ENCODE results near the gene SEPTIN10. TPM values are rescaled to one million over a fixed set of nuclear protein-coding genes. Genes with fewer than 3 reads are reported as not detected.

SEPTIN10 gene
- total RNA-seq, 1 experiment from 2014 or later = 113 TPM

DNA sequence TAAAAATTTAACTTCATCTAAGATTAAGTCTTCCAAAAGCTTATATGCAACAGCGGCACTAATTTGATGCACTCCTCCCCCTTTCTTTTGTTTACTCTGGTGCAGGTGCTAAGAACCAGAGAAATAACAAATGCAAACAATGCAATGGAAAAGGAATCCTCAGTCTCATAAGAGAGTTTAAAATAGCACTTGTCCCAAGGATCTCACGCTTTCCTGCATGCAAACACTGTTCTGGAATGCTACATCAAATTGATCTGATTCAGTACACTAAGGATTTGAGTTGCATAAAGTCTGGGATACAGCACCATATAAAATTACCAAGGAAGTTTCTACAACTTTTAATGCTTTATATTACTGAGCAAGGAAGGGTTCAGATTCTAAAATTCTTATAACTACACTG lies 50.5 kb downstream of the SEPTIN10 start:
- CTCF ChIA-PET = no interaction called here
- Histone ChIP-seq H3K4me3 (replicated peaks in 1 of 2; ENCODE audit: low read depth in 1 of 2, low read length in 2 of 2) (no peak overlapping the region), H3K9me3 (ENCODE audit: control insufficient read depth in 1 of 2, insufficient read depth in 1 of 2, low read depth in 1 of 2, low read length in 2 of 2) (no peaks in the 10 kb centered on the region), H3K36me3 (ENCODE audit: control insufficient read depth in 1 of 2, insufficient read depth in 2 of 2, low read length in 2 of 2) (peaks cover 4 to 5% of the 10 kb centered on the region in 2 experiments; a peak in 1 of 4 replicates), H3K27ac (ENCODE audit: low read depth, low read length) (no peak overlapping the region), H3K27me3 (ENCODE audit: insufficient read depth, low read length) (no peaks in the 10 kb centered on the region), H3K9ac (ENCODE audit: low read length) (no peak overlapping the region), H3K79me2 (ENCODE audit: insufficient read depth, low read length) (no peaks in the 10 kb centered on the region; the same call in 1 of the 2 replicates), H2AFZ (ENCODE audit: low read depth, low read length, poor library complexity, severe bottlenecking) (no peak overlapping the region), H3K4me2 (ENCODE audit: low read length) (0 out of 2 replicates have a peak overlapping the region, but pooled peaks have one; percentile 15), H3K9me2 (ENCODE audit: insufficient read depth) (no peaks in the 10 kb centered on the region), H4K20me1 (ENCODE audit: insufficient read depth) (no peaks in the 10 kb centered on the region), H3K4me1 (ENCODE audit: control insufficient read depth in 1 of 2, insufficient read depth in 2 of 2, low read length in 2 of 2) (peaks cover 10 to 49% of the 10 kb centered on the region in 2 experiments)
- RAD21 ChIA-PET (ENCODE audit: low non-redundant PET in 1 of 2, low total read pairs in 2 of 2, uncharacterized antibody in 2 of 2, unreplicated experiment in 2 of 2) = no interaction called here
- POLR2A ChIA-PET = no interaction called here
- intact Hi-C loops (cut with micrococcal nuclease) = loop anchor here (5.0 kb wide), 1 partner anchor 34 kb away; no protein-coding TSS in a partner anchor
- TF ChIP-seq, protein P1, sequence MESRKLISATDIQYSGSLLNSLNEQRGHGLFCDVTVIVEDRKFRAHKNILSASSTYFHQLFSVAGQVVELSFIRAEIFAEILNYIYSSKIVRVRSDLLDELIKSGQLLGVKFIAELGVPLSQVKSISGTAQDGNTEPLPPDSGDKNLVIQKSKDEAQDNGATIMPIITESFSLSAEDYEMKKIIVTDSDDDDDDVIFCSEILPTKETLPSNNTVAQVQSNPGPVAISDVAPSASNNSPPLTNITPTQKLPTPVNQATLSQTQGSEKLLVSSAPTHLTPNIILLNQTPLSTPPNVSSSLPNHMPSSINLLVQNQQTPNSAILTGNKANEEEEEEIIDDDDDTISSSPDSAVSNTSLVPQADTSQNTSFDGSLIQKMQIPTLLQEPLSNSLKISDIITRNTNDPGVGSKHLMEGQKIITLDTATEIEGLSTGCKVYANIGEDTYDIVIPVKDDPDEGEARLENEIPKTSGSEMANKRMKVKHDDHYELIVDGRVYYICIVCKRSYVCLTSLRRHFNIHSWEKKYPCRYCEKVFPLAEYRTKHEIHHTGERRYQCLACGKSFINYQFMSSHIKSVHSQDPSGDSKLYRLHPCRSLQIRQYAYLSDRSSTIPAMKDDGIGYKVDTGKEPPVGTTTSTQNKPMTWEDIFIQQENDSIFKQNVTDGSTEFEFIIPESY (IDR thresholded peaks at IDR 0.05; ENCODE audit: extremely low read depth, insufficient replicate concordance, low read length) = no peak
- TF ChIP-seq EZH2 (IDR thresholded peaks at IDR 0.05) = no peak
- no peak for TF ChIP-seq YY1 (IDR thresholded peaks at IDR 0.05; ENCODE audit: extremely low read depth, insufficient replicate concordance, low read depth, low read length)
- no peak for TF ChIP-seq TCF7L2 (IDR thresholded peaks at IDR 0.05; ENCODE audit: borderline replicate concordance, extremely low read depth, insufficient read depth, insufficient read length)
- TF ChIP-seq ZNF274 (IDR thresholded peaks at IDR 0.05; ENCODE audit: low read depth, low read length) = no peak
- TF ChIP-seq, protein P2, sequence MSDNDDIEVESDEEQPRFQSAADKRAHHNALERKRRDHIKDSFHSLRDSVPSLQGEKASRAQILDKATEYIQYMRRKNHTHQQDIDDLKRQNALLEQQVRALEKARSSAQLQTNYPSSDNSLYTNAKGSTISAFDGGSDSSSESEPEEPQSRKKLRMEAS (IDR thresholded peaks at IDR 0.05) = no peak
- no peak for TF ChIP-seq EGR1 (IDR thresholded peaks at IDR 0.05; ENCODE audit: low read depth)
- TF ChIP-seq JUND (IDR thresholded peaks at IDR 0.05) = no peak
- no peak for TF ChIP-seq RAD21 (IDR thresholded peaks at IDR 0.05; ENCODE audit: low read depth)
- TF ChIP-seq, protein P3, sequence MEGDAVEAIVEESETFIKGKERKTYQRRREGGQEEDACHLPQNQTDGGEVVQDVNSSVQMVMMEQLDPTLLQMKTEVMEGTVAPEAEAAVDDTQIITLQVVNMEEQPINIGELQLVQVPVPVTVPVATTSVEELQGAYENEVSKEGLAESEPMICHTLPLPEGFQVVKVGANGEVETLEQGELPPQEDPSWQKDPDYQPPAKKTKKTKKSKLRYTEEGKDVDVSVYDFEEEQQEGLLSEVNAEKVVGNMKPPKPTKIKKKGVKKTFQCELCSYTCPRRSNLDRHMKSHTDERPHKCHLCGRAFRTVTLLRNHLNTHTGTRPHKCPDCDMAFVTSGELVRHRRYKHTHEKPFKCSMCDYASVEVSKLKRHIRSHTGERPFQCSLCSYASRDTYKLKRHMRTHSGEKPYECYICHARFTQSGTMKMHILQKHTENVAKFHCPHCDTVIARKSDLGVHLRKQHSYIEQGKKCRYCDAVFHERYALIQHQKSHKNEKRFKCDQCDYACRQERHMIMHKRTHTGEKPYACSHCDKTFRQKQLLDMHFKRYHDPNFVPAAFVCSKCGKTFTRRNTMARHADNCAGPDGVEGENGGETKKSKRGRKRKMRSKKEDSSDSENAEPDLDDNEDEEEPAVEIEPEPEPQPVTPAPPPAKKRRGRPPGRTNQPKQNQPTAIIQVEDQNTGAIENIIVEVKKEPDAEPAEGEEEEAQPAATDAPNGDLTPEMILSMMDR (IDR thresholded peaks at IDR 0.05 in 2 of 3, conservative IDR thresholded peaks at IDR 0.05 in 1 of 3; ENCODE audit: borderline replicate concordance in 1 of 3, insufficient read depth in 1 of 3, low read depth in 2 of 3, low read length in 2 of 3) = no peak
- TF ChIP-seq CEBPB (IDR thresholded peaks at IDR 0.05; ENCODE audit: low read depth) = no peak
- no peak for TF ChIP-seq POLR2AphosphoS5 (IDR thresholded peaks at IDR 0.05; ENCODE audit: low read depth, low read length)
- TF ChIP-seq CBX3 (IDR thresholded peaks at IDR 0.05; ENCODE audit: low read depth) = no peak
- TF ChIP-seq SRF (IDR thresholded peaks at IDR 0.05; ENCODE audit: low read depth) = no peak
- no peak for TF ChIP-seq POLR2A (IDR thresholded peaks at IDR 0.05; ENCODE audit: borderline replicate concordance, extremely low read depth, insufficient read depth, insufficient read length)
- TF ChIP-seq ZFX (IDR thresholded peaks at IDR 0.05) = no peak
- TF ChIP-seq, protein P4, sequence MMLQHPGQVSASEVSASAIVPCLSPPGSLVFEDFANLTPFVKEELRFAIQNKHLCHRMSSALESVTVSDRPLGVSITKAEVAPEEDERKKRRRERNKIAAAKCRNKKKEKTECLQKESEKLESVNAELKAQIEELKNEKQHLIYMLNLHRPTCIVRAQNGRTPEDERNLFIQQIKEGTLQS (IDR thresholded peaks at IDR 0.05) = no peak
- no peak for TF ChIP-seq FOSL1 (IDR thresholded peaks at IDR 0.05; ENCODE audit: low read depth)
- no TSS peak for BruUV-seq (replicated peaks)
- DNase-seq (ENCODE audit: low read depth, low spot score) (no peak), ATAC-seq (no peak)
